K562 (cell line): ENCODE results near the gene FERMT3. TPM values are rescaled to one million over a fixed set of nuclear protein-coding genes. Genes with fewer than 3 reads are reported as not detected.

Source experiments
- CTBP1 ChIP-seq: fragments of 450-650 bp; IDR thresholded peaks from 2 replicates; pipeline ENCODE4 v1.6.1; 2016; ENCODE audit warnings: borderline replicate concordance
- ETV6 ChIP-seq, 3 experiments: fragments of 150-350 bp in 1 of 3; sonication (generic) in 1 of 3; formaldehyde crosslinking in 1 of 3; IDR thresholded peaks; 2 replicates each; pipeline versions ENCODE4 v1.6.1 to v1.8.0; 2014 to 2022; ENCODE audit warnings: borderline replicate concordance in 2 of 3, low read depth in 2 of 3, antibody characterized with exemption in 1 of 3, low read length in 1 of 3, mild to moderate bottlenecking in 1 of 3, missing genetic modification reagents in 1 of 3
- FOXK1 ChIP-seq: sonication (generic); formaldehyde crosslinking; IDR thresholded peaks from 2 replicates; pipeline ENCODE4 v1.8.0; 2022; ENCODE audit warnings: missing genetic modification reagents, mild to moderate bottlenecking, borderline replicate concordance
- IRF1 ChIP-seq: sonication (generic); formaldehyde crosslinking; IDR thresholded peaks from 2 replicates; pipeline ENCODE4 v1.8.0; 2022; ENCODE audit warnings: missing genetic modification reagents, mild to moderate bottlenecking, borderline replicate concordance
- JUN ChIP-seq, 2 experiments: sonication (generic) in 1 of 2; formaldehyde crosslinking in 1 of 2; IDR thresholded peaks; 2 replicates each; pipeline versions ENCODE4 v1.6.1 to v1.8.0; 2012 to 2022; ENCODE audit warnings: borderline replicate concordance in 2 of 2, mild to moderate bottlenecking in 2 of 2, improper control_type of control experiment in 1 of 2, low read depth in 1 of 2, low read length in 1 of 2, missing genetic modification reagents in 1 of 2
- MCM3 ChIP-seq: fragments of 450-650 bp; IDR thresholded peaks from 2 replicates; pipeline ENCODE4 v1.6.1; 2016
- NCOA4 ChIP-seq: fragments of 450-650 bp; IDR thresholded peaks from 2 replicates; pipeline ENCODE4 v1.6.1; 2018; ENCODE audit warnings: mild to moderate bottlenecking; ENCODE audit not compliant: partially characterized antibody
- NR2F6 ChIP-seq: fragments of 450-650 bp; formaldehyde crosslinking; IDR thresholded peaks from 2 replicates; pipeline ENCODE4 v1.4.0; 2020; ENCODE audit warnings: mild to moderate bottlenecking
- SMAD3 ChIP-seq: fragments of 450-650 bp; formaldehyde crosslinking; conservative IDR thresholded peaks from 2 replicates; pipeline ENCODE4 v1.4.0; 2020; ENCODE audit warnings: mild to moderate bottlenecking
- WHSC1 ChIP-seq: IDR thresholded peaks from one replicate; pipeline ENCODE4 v1.6.1; 2012; ENCODE audit warnings: low read length, control low read depth, inconsistent platforms
- ZBTB12 ChIP-seq: fragments of 250-450 bp; sonication (Bioruptor Pico); IDR thresholded peaks from 2 replicates; pipeline ENCODE4 v1.4.0; 2020
- ZNF780A ChIP-seq: fragments of 250-450 bp; sonication (Bioruptor Pico); IDR thresholded peaks from 2 replicates; pipeline ENCODE4 v1.5.0; 2021; ENCODE audit warnings: mild to moderate bottlenecking
- polyA plus RNA-seq, 8 experiments: library from polyadenylated mRNA; depleted of rRNA in 4 of 8; stranded (reverse) in 5 of 8; unstranded in 3 of 8; fragments of >200 nt; fragmentation: Nextera tagmentation in 2 of 8; fragmentation: Illumina TruSeq in 1 of 8; extraction: Ambion mirVana in 2 of 8; extraction: Trizol in 1 of 8; gene quantifications; 2 replicates each; pipeline versions ENCODE4 v1.2.1 to v1.2.3, GENCODE V29; 2011 to 2014; ENCODE audit warnings: inconsistent platforms in 1 of 8, missing spikeins in 1 of 8
- total RNA-seq, 7 experiments: library from RNA; depleted of rRNA in 6 of 7; stranded (reverse); fragments of >200 nt in 6 of 7; fragmentation: Illumina TruSeq in 2 of 7; extraction: Trizol in 2 of 7; gene quantifications; 2 replicates each; pipeline versions ENCODE4 v1.2.1 to v1.2.3, GENCODE V29; 2011 to 2021; ENCODE audit warnings: low replicate concordance in 1 of 7
- TF ChIP-seq, protein P1 (sequence below): fragments of 450-650 bp; IDR thresholded peaks from 2 replicates; pipeline ENCODE4 v1.6.1; 2016; ENCODE audit warnings: borderline replicate concordance
- TF ChIP-seq, protein P2 (sequence below): sonication (generic); IDR thresholded peaks from 2 replicates; pipeline ENCODE4 v1.6.1; 2016
- TF ChIP-seq, protein P3 (sequence below), 3 experiments: fragments of 200-800 bp in 1 of 3; fragments of 250-450 bp in 1 of 3; fragments of 450-650 bp in 1 of 3; sonication (Bioruptor Pico) in 1 of 3; sonication (Bioruptor generic) in 1 of 3; formaldehyde crosslinking in 1 of 3; IDR thresholded peaks; 2 replicates each; pipeline versions ENCODE4 v1.6.1 to v1.8.0; 2016 to 2022; ENCODE audit warnings: mild to moderate bottlenecking in 2 of 3, missing genetic modification characterization in 2 of 3, missing compliant biosample characterization in 1 of 3, moderate library complexity in 1 of 3

Gene FERMT3
- total and polyA plus RNA-seq, 9 of the 15 experiments (the other 6 are each of a cell fraction or from before 2014, with no cell fraction given), result 3.2 to 275 (median 79.7) TPM

DNA sequence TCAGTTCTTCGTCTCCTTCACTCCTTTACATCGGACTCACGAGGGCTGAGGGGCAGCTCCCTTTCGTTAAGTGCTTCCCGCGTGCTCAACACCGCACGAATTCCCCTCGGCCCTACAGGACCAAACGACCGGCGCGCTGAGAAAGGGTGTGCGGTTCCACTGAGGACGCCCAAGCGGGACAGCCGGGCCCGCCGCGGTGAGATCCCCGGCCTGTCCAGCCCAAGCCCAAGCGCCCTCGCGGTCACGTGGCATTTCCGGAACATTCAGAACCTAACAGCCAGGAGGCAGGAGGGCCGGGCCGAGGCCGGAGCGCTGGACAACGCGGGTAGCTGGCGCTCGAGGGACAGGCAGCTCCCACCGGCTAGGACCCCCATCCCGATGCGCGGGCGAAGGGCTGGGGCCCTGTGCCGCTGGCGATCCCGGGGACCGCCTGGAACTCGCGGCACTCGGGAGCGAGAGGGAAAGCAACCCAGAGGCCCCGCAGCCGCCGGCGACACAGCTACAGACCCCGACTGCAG, 21.3 kb upstream of the FERMT3 start (continued):
- TF ChIP-seq, protein P1, sequence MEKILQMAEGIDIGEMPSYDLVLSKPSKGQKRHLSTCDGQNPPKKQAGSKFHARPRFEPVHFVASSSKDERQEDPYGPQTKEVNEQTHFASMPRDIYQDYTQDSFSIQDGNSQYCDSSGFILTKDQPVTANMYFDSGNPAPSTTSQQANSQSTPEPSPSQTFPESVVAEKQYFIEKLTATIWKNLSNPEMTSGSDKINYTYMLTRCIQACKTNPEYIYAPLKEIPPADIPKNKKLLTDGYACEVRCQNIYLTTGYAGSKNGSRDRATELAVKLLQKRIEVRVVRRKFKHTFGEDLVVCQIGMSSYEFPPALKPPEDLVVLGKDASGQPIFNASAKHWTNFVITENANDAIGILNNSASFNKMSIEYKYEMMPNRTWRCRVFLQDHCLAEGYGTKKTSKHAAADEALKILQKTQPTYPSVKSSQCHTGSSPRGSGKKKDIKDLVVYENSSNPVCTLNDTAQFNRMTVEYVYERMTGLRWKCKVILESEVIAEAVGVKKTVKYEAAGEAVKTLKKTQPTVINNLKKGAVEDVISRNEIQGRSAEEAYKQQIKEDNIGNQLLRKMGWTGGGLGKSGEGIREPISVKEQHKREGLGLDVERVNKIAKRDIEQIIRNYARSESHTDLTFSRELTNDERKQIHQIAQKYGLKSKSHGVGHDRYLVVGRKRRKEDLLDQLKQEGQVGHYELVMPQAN, result peak; percentile 93; the same call in 1 of the 2 replicates
- peak; percentile 39; the same call in 1 of the 2 replicates for TF ChIP-seq CTBP1
- 0 out of 2 replicates have a peak, but pooled peaks have one; percentile 40 for TF ChIP-seq SMAD3 (CRISPR knock-in tag)
- no peak for TF ChIP-seq MCM3
- no peak for TF ChIP-seq NCOA4
- TF ChIP-seq ETV6 (IDR thresholded peaks at IDR 0.05; ENCODE audit: borderline replicate concordance in 1 of 2, low read depth in 2 of 2, low read length in 1 of 2), result no peak
- no peak for TF ChIP-seq ETV6 (CRISPR knock-in tag; IDR thresholded peaks at IDR 0.05; ENCODE audit: borderline replicate concordance)
- peak; percentile 22; the same call in 1 of the 2 replicates for TF ChIP-seq FOXK1 (CRISPR knock-in tag)
- TF ChIP-seq WHSC1, result no peak
- TF ChIP-seq JUN (IDR thresholded peaks at IDR 0.05; ENCODE audit: borderline replicate concordance, low read depth, low read length), result no peak
- TF ChIP-seq JUN (CRISPR knock-in tag; IDR thresholded peaks at IDR 0.05; ENCODE audit: borderline replicate concordance), result no peak
- TF ChIP-seq IRF1 (CRISPR knock-in tag), result no peak
- TF ChIP-seq, protein P2, sequence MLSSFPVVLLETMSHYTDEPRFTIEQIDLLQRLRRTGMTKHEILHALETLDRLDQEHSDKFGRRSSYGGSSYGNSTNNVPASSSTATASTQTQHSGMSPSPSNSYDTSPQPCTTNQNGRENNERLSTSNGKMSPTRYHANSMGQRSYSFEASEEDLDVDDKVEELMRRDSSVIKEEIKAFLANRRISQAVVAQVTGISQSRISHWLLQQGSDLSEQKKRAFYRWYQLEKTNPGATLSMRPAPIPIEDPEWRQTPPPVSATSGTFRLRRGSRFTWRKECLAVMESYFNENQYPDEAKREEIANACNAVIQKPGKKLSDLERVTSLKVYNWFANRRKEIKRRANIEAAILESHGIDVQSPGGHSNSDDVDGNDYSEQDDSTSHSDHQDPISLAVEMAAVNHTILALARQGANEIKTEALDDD, result no peak
- TF ChIP-seq ZNF780A (CRISPR knock-in tag), result no peak
- TF ChIP-seq ZBTB12 (CRISPR knock-in tag), result no peak
- peak; percentile 36; the same call in 1 of the 2 replicates for TF ChIP-seq NR2F6 (CRISPR knock-in tag)
- TF ChIP-seq, protein P3, sequence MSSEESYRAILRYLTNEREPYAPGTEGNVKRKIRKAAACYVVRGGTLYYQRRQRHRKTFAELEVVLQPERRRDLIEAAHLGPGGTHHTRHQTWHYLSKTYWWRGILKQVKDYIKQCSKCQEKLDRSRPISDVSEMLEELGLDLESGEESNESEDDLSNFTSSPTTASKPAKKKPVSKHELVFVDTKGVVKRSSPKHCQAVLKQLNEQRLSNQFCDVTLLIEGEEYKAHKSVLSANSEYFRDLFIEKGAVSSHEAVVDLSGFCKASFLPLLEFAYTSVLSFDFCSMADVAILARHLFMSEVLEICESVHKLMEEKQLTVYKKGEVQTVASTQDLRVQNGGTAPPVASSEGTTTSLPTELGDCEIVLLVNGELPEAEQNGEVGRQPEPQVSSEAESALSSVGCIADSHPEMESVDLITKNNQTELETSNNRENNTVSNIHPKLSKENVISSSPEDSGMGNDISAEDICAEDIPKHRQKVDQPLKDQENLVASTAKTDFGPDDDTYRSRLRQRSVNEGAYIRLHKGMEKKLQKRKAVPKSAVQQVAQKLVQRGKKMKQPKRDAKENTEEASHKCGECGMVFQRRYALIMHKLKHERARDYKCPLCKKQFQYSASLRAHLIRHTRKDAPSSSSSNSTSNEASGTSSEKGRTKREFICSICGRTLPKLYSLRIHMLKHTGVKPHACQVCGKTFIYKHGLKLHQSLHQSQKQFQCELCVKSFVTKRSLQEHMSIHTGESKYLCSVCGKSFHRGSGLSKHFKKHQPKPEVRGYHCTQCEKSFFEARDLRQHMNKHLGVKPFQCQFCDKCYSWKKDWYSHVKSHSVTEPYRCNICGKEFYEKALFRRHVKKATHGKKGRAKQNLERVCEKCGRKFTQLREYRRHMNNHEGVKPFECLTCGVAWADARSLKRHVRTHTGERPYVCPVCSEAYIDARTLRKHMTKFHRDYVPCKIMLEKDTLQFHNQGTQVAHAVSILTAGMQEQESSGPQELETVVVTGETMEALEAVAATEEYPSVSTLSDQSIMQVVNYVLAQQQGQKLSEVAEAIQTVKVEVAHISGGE (CRISPR knock-in tag; IDR thresholded peaks at IDR 0.05), result no peak
